ENCODE results near the gene EARS2. TPM values are rescaled to one million over a fixed set of nuclear protein-coding genes. Genes with fewer than 3 reads are reported as not detected.
A peak's percentile ranks its signal among the peaks of the same experiment; 100 is the strongest.

The EARS2 gene
- total and polyA plus RNA-seq, 9 of the 15 experiments (the other 6 are each of a cell fraction or from before 2014, with no cell fraction given), result 17.6 to 58.6 (median 36.3) TPM

GRCh38 chr16:23597003-23597756 is 40.0 kb upstream of the EARS2 start (continued):
- no peak for TF ChIP-seq STAT6 (CRISPR knock-in tag; IDR thresholded peaks at IDR 0.05)
- TF ChIP-seq NFXL1 (CRISPR knock-in tag; IDR thresholded peaks at IDR 0.05), result peak; percentile 99
- peak; percentile 86 for TF ChIP-seq SMARCE1 (IDR thresholded peaks at IDR 0.05)
- TF ChIP-seq SFPQ (IDR thresholded peaks at IDR 0.05; ENCODE audit: low read depth, low read length), result no peak
- peak; percentile 82 to 90 for TF ChIP-seq KDM1A (IDR thresholded peaks at IDR 0.05)
- peak; percentile 98 for TF ChIP-seq CREB5 (CRISPR knock-in tag; IDR thresholded peaks at IDR 0.05)
- no peak for TF ChIP-seq COPS2 (conservative IDR thresholded peaks at IDR 0.05)
- TF ChIP-seq ZNF277 (CRISPR knock-in tag; IDR thresholded peaks at IDR 0.05; ENCODE audit: borderline replicate concordance), result no peak
- TF ChIP-seq RAD51 (IDR thresholded peaks at IDR 0.05; ENCODE audit: borderline replicate concordance, low read depth), result no peak; the same call in 1 of the 2 replicates
- TF ChIP-seq ZNF140 (CRISPR knock-in tag; IDR thresholded peaks at IDR 0.05), result peak; percentile 98
- TF ChIP-seq ZNF24 (IDR thresholded peaks at IDR 0.05), result peak; percentile 81
- TF ChIP-seq ELF4 (CRISPR knock-in tag; IDR thresholded peaks at IDR 0.05), result peak; percentile 100
- peak; percentile 99 for TF ChIP-seq BCL6 (CRISPR knock-in tag; IDR thresholded peaks at IDR 0.05)
- TF ChIP-seq AFF1 (IDR thresholded peaks at IDR 0.05; ENCODE audit: low read depth in 1 of 2, partially characterized antibody in 2 of 2), result peak; percentile 70 to 76
